ENCODE measurements around the gene ANGEL1. TPM values are rescaled to one million over a fixed set of nuclear protein-coding genes. Genes with fewer than 3 reads are reported as not detected.

ANGEL1 gene
- total and polyA plus RNA-seq, 2 donors (not counting 1 experiment from before 2014, with no cell fraction given), result 13.1 to 27.3 TPM

- peaks cover 5% of the 10 kb centered on the region for H3K4me1 Mint-ChIP-seq
- WGBS (ENCODE audit: insufficient coverage), result 75% methylated on average over 5 of the region's 6 CpGs
- intact Hi-C loops (cut with micrococcal nuclease), result no loop called here
- Histone ChIP-seq H3K4me1 (ENCODE audit: control insufficient read depth in 2 of 2, insufficient read depth in 2 of 2, low read length in 2 of 2) (peaks cover 5 to 6% of the 10 kb centered on the region in 2 donors), H3K27me3 (replicated peaks in 1 of 4; ENCODE audit: control extremely low read depth in 1 of 4, control insufficient read depth in 3 of 4, insufficient read depth in 4 of 4, low read length in 3 of 4) (peaks cover 0 to 8% (median 4%) of the 10 kb centered on the region in 4 experiments), H3K36me3 (replicated peaks in 1 of 2; ENCODE audit: control extremely low read depth in 1 of 2, control insufficient read depth in 1 of 2, extremely low read depth in 1 of 2, insufficient read depth in 2 of 2, low read length in 1 of 2) (no peaks in the 10 kb centered on the region), H3K4me2 (replicated peaks; ENCODE audit: low read depth, low read length, poor library complexity, severe bottlenecking) (no peak overlapping the region), H3K4me3 (ENCODE audit: control extremely low read depth in 1 of 5, extremely low read depth in 1 of 5, insufficient read depth in 1 of 5, low read depth in 2 of 5, low read length in 4 of 5) (no peak overlapping the region), H4K20me1 (ENCODE audit: control insufficient read depth, insufficient read depth, low read length, poor library complexity, severe bottlenecking) (no peaks in the 10 kb centered on the region), H3K27ac (ENCODE audit: low read length in 2 of 2) (no peak overlapping the region), H3K79me2 (ENCODE audit: control insufficient read depth, insufficient read depth, low read length) (no peaks in the 10 kb centered on the region), H3K9ac (ENCODE audit: low read length) (no peak overlapping the region), H2AFZ (ENCODE audit: insufficient read depth, low read depth, low read length, poor library complexity, severe bottlenecking) (no peak overlapping the region), H3K9me3 (ENCODE audit: control extremely low read depth in 1 of 3, control insufficient read depth in 2 of 3, insufficient read depth in 1 of 3, low read length in 2 of 3) (no peaks in the 10 kb centered on the region)
- H3K27ac Mint-ChIP-seq, result no peak overlapping the region
- POLR2A ChIA-PET, result no interaction called here
- TF ChIP-seq EZH2 (IDR thresholded peaks at IDR 0.05; ENCODE audit: borderline replicate concordance, insufficient read depth, low read depth, low read length, poor library complexity, severe bottlenecking), result no peak
- TF ChIP-seq CTCF (IDR thresholded peaks at IDR 0.05), result no peak
- H3K9me3 Mint-ChIP-seq (ENCODE audit: insufficient read depth), result no peaks in the 10 kb centered on the region
- CTCF ChIA-PET, result interaction anchor here (1.6 kb wide), 1 partner anchor 47 kb away, joined by 4 read pairs; no protein-coding TSS in a partner anchor
- H3K27me3 Mint-ChIP-seq, result peaks cover 35% of the 10 kb centered on the region
- DNase-seq (no peak), ATAC-seq (ENCODE audit: low read depth) (no peak)
- H3K4me3 Mint-ChIP-seq, result no peak overlapping the region
These were observed 56.3 kb downstream of the ANGEL1 start for GRCh38 chr14:76756371-76756750.

GRCh38 chr14:76755610-76756370 is 56.9 kb downstream of the ANGEL1 start:
- peaks cover 0 to 4% (median 2%) of the 10 kb centered on the region in 4 experiments for H3K27me3 ChIP-seq (replicated peaks in 1 of 4; ENCODE audit: control extremely low read depth in 1 of 4, control insufficient read depth in 3 of 4, insufficient read depth in 4 of 4, low read length in 3 of 4)
- no peaks in the 10 kb centered on the region for H3K36me3 ChIP-seq (replicated peaks in 1 of 2; ENCODE audit: control extremely low read depth in 1 of 2, control insufficient read depth in 1 of 2, extremely low read depth in 1 of 2, insufficient read depth in 2 of 2, low read length in 1 of 2)
- WGBS (ENCODE audit: insufficient coverage), result 81% methylated on average over 6 of the region's 9 CpGs
- H2AFZ ChIP-seq (ENCODE audit: insufficient read depth, low read depth, low read length, poor library complexity, severe bottlenecking), result no peak overlapping the region
- Mint-ChIP-seq H3K27me3 (peaks cover 34% of the 10 kb centered on the region), H3K9me3 (ENCODE audit: insufficient read depth) (no peaks in the 10 kb centered on the region), H3K4me3 (no peak overlapping the region), H3K4me1 (peaks cover 3% of the 10 kb centered on the region), H3K27ac (no peak overlapping the region)
- peaks cover under 1 to 2% of the 10 kb centered on the region in 2 donors for H3K4me1 ChIP-seq (ENCODE audit: control insufficient read depth in 2 of 2, insufficient read depth in 2 of 2, low read length in 2 of 2)
- TF ChIP-seq EZH2 (IDR thresholded peaks at IDR 0.05; ENCODE audit: borderline replicate concordance, insufficient read depth, low read depth, low read length, poor library complexity, severe bottlenecking), result no peak
- TF ChIP-seq CTCF (IDR thresholded peaks at IDR 0.05), result no peak
- no peaks in the 10 kb centered on the region for H3K9me3 ChIP-seq (ENCODE audit: control extremely low read depth in 1 of 3, control insufficient read depth in 2 of 3, insufficient read depth in 1 of 3, low read length in 2 of 3)
- no peaks in the 10 kb centered on the region for H3K79me2 ChIP-seq (ENCODE audit: control insufficient read depth, insufficient read depth, low read length)
- DNase-seq, result no peak
- H3K4me3 ChIP-seq (ENCODE audit: control extremely low read depth in 1 of 5, extremely low read depth in 1 of 5, insufficient read depth in 1 of 5, low read depth in 2 of 5, low read length in 4 of 5), result no peak overlapping the region
- ChIA-PET POLR2A (no interaction called here), CTCF (interaction anchor here (1.6 kb wide), 1 partner anchor 46 kb away, joined by 4 read pairs; no protein-coding TSS in a partner anchor)
- no peak overlapping the region for H3K27ac ChIP-seq (ENCODE audit: low read length in 2 of 2)
- H4K20me1 ChIP-seq (ENCODE audit: control insufficient read depth, insufficient read depth, low read length, poor library complexity, severe bottlenecking), result no peaks in the 10 kb centered on the region
- no peak overlapping the region for H3K9ac ChIP-seq (ENCODE audit: low read length)
- intact Hi-C loops (cut with micrococcal nuclease), result no loop called here
- H3K4me2 ChIP-seq (replicated peaks; ENCODE audit: low read depth, low read length, poor library complexity, severe bottlenecking), result no peak overlapping the region
- no peak for ATAC-seq (ENCODE audit: low read depth)

All from B cell (primary cell).